Measurements from ENCODE around the gene LENG9. TPM values are rescaled to one million over a fixed set of nuclear protein-coding genes. Genes with fewer than 3 reads are reported as not detected.
"Not testable (repeated sequence)": the region's sequence is repeated elsewhere in the genome, so short reads cannot be mapped to it uniquely, and the experiment has no call there.

The LENG9 gene
- total RNA-seq, 2 donors from 2014 or later, result 16.7 to 17.1 TPM

DNA sequence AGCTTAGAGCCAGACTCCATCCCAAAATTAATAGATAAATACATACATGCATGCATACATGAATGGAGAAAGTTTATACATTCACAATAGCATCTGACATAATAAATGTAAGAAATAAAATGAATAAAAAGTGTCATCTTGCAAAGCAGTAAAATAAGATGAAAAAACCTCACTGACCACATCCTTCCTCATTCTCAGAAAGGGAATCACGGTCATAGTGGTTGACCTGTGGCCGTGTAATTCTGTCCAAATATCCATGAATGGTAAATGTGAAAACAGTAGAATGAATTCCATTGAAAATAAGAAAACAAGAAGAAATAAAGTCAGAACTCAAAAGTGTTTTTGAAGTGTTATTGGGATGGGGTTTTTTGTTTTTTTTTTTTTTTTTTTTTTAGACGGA lies 19.3 kb upstream of the LENG9 start:
- ATAC-seq, result no peak
- DNase-seq, result no peak

DNA sequence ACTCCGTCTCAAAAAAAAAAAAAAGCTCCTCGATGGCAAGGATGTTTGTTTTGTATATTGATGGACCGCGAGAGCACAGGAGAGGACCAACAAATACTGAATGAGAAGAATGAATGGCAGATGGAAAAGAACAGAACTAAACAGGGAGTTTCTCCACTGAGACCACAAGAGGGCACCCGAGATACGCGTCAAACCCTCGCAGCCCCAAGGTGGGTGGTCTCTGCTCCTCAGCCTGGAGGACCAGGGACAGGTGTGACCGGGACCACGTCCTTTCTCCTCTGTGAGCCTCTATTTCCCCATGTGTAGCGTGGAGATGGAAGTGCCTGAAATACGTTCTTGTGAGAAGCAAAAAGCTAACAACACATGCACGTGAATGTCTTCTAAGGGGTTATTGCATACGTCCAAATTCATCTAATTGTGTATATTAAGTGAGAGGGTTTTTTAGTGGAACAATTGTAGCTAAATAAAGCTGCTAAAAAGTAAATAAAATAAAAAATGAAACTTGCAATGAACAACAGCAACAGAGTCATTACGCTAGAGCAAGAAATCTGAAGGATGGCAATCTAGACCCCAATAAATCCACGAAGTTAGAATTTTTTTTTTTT lies 17.9 kb upstream of the LENG9 start:
- intact Hi-C loops (cut with DNase I, micrococcal nuclease), result loop anchor here in 1 of 2 donors (10.0 kb wide), 1 partner anchor 193 kb away; no protein-coding TSS in a partner anchor
- DNase-seq (no peak), ATAC-seq (peak; percentile 35)

More for the DNA sequence above, 19.3 kb upstream of the LENG9 start:
- intact Hi-C loops (cut with DNase I, micrococcal nuclease), result loop anchor here in 1 of 2 donors (10.0 kb wide), 1 partner anchor 192 kb away; no protein-coding TSS in a partner anchor

DNA sequence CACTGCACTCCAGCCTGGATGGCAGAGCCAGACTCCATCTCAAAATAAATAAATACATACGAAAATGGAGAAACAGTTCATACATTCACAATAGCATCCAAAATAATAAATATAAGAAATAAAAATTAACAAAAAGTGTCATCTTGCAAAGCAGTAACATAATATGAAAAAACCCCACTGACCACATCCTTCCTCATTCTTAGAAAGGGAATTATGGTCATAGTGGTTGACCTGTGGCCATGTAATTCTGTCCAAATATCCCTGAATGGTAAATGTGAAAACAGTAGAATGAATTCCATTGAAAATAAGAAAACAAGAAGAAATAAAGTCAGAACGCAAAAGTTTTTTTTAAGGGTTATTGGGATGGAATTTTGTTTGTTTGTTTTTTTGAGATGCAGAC lies 16.5 kb upstream of the LENG9 start:
- no peak for DNase-seq
- intact Hi-C loops (cut with DNase I, micrococcal nuclease), result loop anchor here in 1 of 2 donors (10.0 kb wide), 1 partner anchor 195 kb away; no protein-coding TSS in a partner anchor
- ATAC-seq, result no peak

DNA sequence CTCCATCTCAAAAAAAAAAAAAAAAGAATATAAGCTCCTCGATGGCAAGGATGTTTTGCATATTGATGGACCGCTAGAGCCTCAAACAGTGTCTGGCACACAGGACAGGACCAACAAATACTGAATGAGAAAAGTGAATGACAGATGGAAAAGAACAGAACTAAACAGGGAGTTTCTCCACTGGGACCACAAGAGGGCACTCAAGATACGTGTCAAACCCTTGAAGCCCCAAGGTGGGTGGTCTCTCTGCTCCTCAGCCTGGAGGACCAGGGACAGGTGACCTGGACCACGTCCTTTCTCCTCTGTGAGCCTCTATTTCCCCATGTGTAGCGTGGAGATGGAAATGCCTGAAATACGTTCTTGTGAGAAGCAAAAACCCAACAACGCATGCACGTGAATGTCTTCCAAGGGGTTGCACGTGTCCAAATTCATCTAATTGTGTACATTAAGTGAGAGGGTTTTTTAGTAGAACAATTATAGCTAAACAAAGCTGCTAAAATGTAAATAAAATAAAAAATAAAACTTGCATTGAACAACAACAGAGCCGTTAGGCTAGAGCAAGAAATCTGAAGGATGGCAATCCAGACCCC lies 15.2 kb upstream of the LENG9 start:
- intact Hi-C loops (cut with DNase I, micrococcal nuclease), result no loop called here
- ATAC-seq (peak; percentile 47), DNase-seq (peak in 1 of 2 donors; percentile 21)

DNA sequence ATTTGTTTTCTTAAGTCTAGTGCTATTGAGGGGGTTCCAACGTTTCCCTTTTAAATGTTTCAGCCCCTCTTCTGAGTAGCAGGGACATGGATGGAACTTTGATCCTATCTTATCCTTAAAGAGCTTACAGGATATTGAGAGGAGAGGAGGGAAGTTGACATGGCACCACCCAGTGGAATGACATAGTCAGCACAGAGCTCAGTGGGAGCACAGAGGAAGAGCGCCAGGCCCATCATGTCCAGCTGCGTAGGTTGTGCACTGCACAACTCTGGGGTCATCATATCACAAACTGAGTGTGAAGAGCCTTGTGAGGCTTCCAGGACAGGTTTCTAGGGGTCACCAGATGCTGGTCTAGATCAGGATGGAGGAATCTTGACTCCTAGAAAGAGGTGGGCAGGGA lies 14.1 kb upstream of the LENG9 start:
- intact Hi-C loops (cut with DNase I, micrococcal nuclease), result no loop called here
- ATAC-seq, result peak; percentile 60
- peak in 1 of 2 donors; percentile 37 for DNase-seq

DNA sequence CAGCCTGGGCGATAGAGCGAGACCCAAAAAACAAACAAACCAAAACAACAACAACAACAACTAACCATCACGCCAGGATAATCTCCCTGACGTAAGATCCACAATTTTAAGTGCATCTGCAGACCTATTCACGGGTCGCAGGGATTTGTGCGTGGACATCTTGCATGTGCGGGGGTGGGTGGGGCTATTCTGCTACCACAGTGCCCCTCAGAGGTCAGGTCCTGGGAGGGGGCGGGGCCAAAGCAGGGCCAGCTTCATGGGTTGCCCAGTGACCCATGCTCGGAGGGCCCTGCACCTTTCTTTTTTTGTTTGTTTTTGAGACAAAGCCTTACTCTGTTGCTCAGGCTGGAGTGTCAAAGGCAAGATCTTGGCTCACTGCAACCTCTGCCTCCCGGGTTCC lies 12.1 kb upstream of the LENG9 start:
- ATAC-seq, result no peak
- no peak for DNase-seq
- intact Hi-C loops (cut with DNase I, micrococcal nuclease), result no loop called here

DNA sequence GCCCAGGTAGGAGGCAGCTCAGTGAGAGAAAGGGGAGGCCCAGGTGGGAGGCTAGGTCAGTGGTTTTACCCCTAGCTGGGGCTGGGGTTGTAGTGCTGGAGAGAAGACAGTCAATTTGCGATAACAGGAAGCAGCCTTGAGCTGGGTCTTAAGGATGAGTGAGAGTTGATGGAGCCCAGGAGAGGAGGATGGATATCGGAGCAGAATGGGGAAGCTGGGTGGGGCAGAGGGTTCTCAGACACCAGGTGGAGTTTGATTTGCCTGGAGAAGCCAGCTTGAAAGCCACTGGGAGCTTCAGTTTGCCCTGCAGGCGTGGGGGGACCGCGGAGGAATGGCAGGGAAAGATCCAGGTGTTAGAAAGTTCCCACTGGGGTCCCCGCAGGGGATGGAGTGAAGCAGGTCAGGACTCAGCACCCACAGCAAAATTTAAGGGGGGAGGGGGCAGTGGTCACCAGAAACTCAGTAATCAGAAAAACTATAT lies 10.4 kb upstream of the LENG9 start:
- no peak for DNase-seq
- peak; percentile 2 for ATAC-seq
- intact Hi-C loops (cut with DNase I, micrococcal nuclease), result no loop called here

DNA sequence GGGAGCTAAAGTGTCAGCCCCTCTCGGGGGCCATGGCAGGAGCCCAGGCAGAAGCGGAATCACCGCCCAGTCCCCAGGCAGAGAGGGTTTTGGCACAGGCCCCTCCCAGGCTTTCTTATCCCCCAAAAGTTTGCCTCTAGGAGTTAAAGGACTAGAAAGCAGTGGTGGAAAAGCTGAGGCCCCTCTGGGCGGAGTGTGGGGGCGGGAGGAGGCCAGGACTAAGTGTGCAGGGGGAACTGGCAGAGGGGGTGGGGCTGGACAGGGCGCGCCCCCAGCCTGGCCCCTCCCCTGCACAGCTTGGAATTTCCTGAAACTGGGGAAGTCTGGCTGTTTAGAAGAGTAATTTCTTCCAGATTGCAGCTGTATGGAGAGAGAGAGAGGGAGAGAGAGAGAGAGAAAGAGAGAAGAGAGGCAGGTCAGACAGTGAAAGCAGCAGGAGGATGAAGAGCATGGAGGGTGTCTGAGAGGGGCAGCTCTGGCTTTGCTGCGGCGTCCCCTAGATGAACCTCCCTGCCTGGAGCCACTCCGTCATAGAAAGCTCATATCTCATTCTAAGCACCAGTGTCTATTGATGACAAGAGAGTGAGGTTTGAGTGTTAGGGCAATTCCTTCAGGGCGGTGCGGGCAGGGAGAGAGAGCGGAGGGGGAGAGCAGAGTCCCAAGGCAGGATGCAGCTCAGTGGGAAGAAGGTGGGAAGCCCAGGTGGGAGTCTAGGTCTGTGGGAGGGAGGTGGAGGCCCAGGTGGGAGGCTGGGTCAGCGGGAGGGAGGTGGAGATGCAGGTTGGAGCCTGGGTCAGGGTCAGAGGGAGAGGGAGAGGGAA lies 9.7 kb upstream of the LENG9 start, which contains the start of gene CDC42EP5:
Gene CDC42EP5 (minus strand): TSS at position 226 of the 821 bp plus-strand sequence. CDS start 7,749 bp downstream, outside the sequence.
- intact Hi-C loops (cut with DNase I, micrococcal nuclease), result no loop called here
- peak; percentile 83 to 85 for DNase-seq

DNA sequence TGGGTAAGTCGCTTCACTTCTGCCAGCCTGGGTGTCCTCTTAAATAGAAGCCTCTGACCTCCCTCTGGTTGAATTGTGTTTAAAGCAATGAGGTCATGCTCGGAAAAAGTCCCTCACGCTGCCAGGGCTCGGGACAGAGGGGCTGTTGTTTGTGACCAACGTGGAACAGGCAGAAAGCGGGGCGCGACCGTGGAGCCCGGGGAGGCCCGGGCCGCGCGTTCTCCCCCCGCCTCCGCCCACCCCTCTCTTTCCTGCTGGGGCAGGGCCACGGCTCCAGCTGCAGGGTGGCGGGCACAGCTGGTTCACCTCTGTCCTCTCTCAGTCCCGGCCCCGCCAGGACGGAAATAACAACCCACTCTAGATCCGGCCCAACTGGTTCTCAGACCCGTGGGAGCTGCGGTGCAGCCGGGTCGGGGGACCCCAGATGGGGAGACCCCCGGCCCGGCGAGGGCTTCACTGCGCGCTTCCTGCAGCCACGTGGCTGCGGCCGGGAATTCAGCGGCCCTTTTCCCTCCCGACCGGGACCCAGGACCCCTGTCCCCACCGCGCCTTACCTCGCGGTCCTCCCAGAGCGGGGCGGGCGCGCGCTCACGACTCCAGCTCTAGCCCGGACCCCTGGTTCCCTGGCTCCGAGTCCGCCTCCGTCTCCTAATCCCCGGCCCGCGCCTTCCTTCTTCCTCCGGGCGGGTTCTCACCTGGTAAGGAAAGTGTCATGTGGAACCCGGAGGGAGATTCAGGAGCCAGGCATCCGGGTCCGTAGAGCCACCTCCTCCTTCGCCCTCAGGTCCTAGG lies 7.6 kb upstream of the LENG9 start:
- intact Hi-C loops (cut with DNase I, micrococcal nuclease), result no loop called here
- ATAC-seq, result peak; percentile 34
- peak in 1 of 2 donors; percentile 70 for DNase-seq

More for the DNA sequence above, 9.7 kb upstream of the LENG9 start, which contains the start of gene CDC42EP5:
- peak; percentile 72 for ATAC-seq

DNA sequence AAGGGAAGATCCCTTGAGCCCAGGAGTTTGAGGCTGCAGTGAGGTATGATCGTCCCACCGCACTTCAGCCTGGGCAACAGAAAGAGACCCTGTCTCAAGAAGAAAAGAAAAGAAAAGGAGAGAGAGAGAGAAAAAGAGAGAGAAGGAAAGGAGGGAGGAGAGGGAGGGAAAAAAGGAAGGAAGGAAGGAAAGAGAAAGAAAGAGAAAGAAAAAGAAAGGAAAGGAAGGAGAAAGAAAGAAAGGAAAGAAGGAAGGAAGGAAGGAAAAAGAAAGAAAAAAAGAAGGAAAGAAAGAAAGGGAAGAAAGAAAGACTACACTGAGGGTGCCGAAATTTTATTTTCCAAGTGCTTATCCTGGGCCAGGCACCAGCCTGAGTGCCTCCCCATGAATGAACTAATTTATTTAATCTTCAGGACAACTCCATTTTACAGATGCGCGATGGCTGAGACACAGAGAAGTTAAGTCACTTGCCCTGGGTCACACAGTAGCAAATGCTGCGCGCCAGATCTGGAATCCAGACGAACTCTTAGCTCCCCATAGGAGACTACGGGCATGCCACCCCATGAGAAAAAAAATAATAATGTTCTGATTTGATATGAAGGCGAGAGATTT lies 6.8 kb upstream of the LENG9 start:
- intact Hi-C loops (cut with DNase I, micrococcal nuclease), result no loop called here
- ATAC-seq (no peak), DNase-seq (no peak)

DNA sequence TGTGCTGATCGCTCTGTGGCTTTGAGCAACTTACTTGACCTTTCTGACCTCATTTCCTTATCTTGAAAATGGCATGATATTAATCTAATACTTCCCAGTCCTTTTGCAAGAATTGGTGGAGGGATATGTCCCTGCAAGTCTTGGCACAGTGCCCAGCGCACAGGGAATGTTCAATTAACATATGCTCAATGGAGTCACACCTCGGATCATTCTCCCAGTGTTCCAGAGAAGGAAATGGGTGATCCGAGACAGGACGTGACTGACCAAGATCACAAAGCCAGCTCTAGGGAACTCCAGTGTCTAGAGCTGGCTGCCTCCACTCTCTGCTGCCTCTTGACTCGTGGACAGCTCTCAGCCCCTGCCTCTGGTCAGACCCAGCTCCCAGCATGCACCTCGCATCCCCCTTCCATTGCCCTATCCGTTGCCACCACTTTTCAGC lies 5.9 kb upstream of the LENG9 start:
- intact Hi-C loops (cut with DNase I, micrococcal nuclease), result no loop called here
- ATAC-seq (peak; percentile 16), DNase-seq (peak; percentile 83 to 85)

DNA sequence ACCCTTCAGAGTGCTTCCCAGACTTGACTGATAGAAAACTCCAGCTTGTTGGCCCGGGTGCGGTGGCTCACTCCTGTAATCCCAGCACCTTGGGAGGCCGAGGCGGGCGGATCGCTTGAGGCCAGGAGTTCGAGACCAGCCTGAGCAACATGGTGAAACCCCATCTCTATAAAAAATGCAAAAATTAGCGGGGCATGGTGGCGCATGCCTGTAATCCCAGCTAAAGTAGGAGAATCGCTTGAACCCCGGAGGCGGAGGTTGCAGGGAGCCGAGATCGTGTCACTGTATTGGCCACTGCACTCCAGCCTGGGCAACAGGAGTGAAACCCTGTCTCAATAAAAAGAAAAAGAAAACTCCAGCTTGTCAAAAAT lies 2.5 kb upstream of the LENG9 start:
- intact Hi-C loops (cut with DNase I, micrococcal nuclease); DNase-seq: not testable (repeated sequence)

DNA sequence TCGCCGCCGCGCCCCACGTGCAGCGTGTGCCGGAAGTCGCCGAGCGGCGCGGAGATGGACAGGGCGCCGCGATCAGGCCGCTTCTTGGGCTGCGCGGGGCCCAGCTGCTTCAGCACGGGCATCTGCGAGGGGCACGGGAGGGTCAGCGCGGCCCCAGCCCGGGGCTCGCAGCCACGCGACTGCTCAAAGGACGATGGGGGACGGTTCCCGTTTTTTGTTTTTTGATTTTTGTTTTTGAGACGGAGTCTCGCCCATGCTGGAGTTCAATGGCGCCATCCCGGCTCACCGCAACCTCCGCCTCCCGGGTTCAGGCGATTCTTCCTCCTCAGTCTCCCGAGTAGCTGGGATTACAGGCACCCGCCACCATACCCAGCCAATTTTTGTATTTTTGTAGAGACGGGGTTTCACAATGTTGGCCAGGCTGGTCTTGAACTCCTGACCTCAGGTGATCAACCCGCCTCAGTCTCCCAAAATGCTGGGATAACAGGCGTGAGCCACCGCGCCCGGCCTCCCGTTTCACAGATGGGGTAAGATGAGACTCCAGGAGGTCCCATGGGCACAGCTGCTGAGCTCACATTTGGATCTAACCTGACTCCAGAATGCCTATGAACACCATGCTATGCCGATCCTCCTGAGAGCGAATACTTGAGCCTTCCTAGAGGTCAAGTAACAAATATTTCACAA lies 2.0 kb upstream of the LENG9 start:
- intact Hi-C loops (cut with DNase I, micrococcal nuclease), result no loop called here
- ATAC-seq (no peak), DNase-seq (no peak)

More for the DNA sequence above, 2.5 kb upstream of the LENG9 start:
- ATAC-seq, result not testable (repeated sequence)

DNA sequence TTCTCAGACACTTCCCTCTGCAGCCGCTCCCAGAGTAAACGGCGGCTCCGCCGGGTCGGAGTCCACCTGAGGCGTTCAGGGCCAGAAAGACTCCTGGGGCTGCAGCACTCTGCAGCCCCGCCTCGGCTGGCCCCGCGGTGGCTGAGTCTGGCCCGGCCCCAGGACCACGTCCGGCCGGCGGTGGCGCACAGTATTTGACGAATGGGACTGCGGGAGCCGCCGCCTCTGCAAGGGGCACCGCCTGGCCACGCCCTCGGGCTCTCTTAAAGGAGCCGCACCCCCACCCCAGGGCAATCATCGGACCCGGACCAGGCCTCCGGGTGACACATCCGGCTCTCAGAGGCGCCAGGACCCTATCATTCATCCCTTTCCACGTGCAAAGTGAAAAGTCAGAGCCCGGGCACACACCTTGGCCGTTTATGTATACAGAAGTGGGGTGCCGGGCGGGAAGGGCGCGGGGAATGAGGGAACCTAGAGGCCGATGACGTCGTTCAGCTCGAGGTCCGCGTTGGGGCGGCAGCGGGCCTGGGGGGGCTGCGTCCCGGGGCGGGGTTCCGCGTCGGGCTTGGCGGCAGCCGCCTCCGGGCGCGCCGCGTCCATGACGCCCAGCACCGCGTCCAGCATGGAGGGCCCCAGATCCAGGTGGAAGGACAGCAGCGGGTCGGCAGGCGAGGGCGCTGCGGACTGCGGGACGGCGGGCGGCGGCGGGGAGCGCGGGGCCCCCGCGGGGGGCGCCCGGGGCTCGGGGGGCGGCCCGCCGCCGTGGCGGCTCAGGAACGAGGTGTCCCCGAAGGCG lies 1.2 kb upstream of the LENG9 start:
- peak; percentile 48 for ATAC-seq
- intact Hi-C loops (cut with DNase I, micrococcal nuclease), result no loop called here
- peak; percentile 94 to 97 for DNase-seq

DNA sequence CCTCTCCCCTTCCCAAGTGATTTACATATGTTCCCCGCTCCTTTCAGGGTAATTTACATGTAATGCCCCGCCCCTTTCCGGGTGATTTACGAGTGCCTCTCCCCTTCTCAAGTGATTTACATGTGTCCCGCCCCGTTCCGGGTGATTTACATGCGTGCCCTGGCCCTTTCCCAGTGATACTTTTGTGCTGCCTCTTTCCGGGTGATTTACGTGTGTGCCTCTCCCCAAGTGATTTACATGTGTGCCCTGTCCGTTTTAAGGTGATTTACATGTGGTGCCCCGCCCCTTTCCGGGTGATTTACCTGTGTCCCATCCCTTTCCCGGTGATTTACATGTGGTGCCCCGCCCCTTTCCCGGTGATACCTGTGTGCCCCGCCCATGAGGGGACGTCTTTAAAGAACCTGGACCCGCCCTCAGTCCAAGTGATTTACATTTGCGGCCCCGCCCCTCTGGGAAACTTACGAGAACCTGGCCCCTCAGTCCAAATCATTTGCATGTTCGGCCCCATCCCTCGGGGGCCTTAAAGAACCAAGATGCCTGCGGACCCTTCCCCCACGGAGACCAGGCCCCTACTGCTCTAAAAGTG lies 559 bp upstream of the LENG9 start:
- peak; percentile 49 for ATAC-seq
- DNase-seq, result peak; percentile 97 to 98
- intact Hi-C loops (cut with DNase I, micrococcal nuclease), result no loop called here

All from left colon (tissue), 2 donors.